Liver (tissue), 9 donors: Measurements from ENCODE around the gene SP9. TPM values are rescaled to one million over a fixed set of nuclear protein-coding genes. Genes with fewer than 3 reads are reported as not detected.

Source experiments
- DNase-seq: peaks from one replicate; pipeline ENCODE4 v3.0.0-alpha.2; 2017; ENCODE audit warnings: low spot score
- H3K27ac ChIP-seq, 2 donors: one replicate each; pipeline ENCODE4 v1.7.0; 2013; ENCODE audit warnings: inconsistent platforms in 2 of 2, low read length in 2 of 2, control low read depth in 1 of 2, low read depth in 1 of 2, mild to moderate bottlenecking in 1 of 2
- H3K27me3 ChIP-seq, 4 donors: one replicate each; pipeline versions ENCODE4 v1.6.1 to v1.7.0; 2013; ENCODE audit warnings: low read length in 3 of 4, inconsistent platforms in 1 of 4, mild to moderate bottlenecking in 1 of 4, moderate library complexity in 1 of 4; ENCODE audit not compliant: control insufficient read depth in 4 of 4, insufficient read depth in 4 of 4
- H3K36me3 ChIP-seq, 4 donors: one replicate each; pipeline versions ENCODE4 v1.6.1 to v1.7.0; 2013; ENCODE audit warnings: low read length in 3 of 4, mild to moderate bottlenecking in 3 of 4, low read depth in 1 of 4, moderate library complexity in 1 of 4; ENCODE audit not compliant: control insufficient read depth in 4 of 4, insufficient read depth in 3 of 4
- H3K4me1 ChIP-seq, 4 donors: one replicate each; pipeline versions ENCODE4 v1.6.1 to v1.7.0; 2013; ENCODE audit warnings: low read length in 3 of 4, mild to moderate bottlenecking in 3 of 4, moderate library complexity in 1 of 4; ENCODE audit not compliant: control insufficient read depth in 4 of 4, insufficient read depth in 4 of 4
- H3K4me3 ChIP-seq, 3 donors: one replicate each; pipeline versions ENCODE4 v1.6.1 to v1.7.0; 2013; ENCODE audit warnings: low read length in 3 of 3, control low read depth in 1 of 3, low read depth in 1 of 3, mild to moderate bottlenecking in 1 of 3
- H3K9ac ChIP-seq, 2 donors: one replicate each; pipeline ENCODE4 v1.7.0; 2013; ENCODE audit warnings: low read length in 2 of 2, mild to moderate bottlenecking in 2 of 2, moderate library complexity in 2 of 2, control low read depth in 1 of 2, low read depth in 1 of 2
- H3K9me3 ChIP-seq, 4 donors: one replicate each; pipeline versions ENCODE4 v1.6.1 to v1.7.0; 2013; ENCODE audit warnings: low read length in 3 of 4; ENCODE audit not compliant: control insufficient read depth in 4 of 4
- CTCF ChIP-seq: fragments of 150-350 bp; IDR thresholded peaks from 2 replicates; pipeline ENCODE4 v1.5.1; 2017; ENCODE audit warnings: improper control_type of control experiment, low read depth, low read length; ENCODE audit not compliant: missing input control
- EGR1 ChIP-seq, 2 donors: IDR thresholded peaks; 2 replicates each; pipeline ENCODE4 v1.6.1; 2016 to 2018; ENCODE audit warnings: antibody characterized with exemption in 2 of 2, low read depth in 2 of 2
- FOXA1 ChIP-seq: IDR thresholded peaks from 2 replicates; pipeline ENCODE4 v1.6.1; 2016; ENCODE audit warnings: antibody characterized with exemption
- FOXA2 ChIP-seq: IDR thresholded peaks from 2 replicates; pipeline ENCODE4 v1.6.1; 2016; ENCODE audit warnings: antibody characterized with exemption
- GABPA ChIP-seq, 2 donors: IDR thresholded peaks in 1 of 2; conservative IDR thresholded peaks in 1 of 2; 2 replicates each; pipeline ENCODE4 v1.6.1; 2016; ENCODE audit warnings: antibody characterized with exemption in 2 of 2, mild to moderate bottlenecking in 1 of 2, moderate library complexity in 1 of 2
- HNF4A ChIP-seq, 2 donors: conservative IDR thresholded peaks; 2 replicates each; pipeline ENCODE4 v1.6.1; 2016; ENCODE audit warnings: antibody characterized with exemption in 2 of 2, mild to moderate bottlenecking in 2 of 2
- HNF4G ChIP-seq: IDR thresholded peaks from 2 replicates; pipeline ENCODE4 v1.6.1; 2016; ENCODE audit warnings: antibody characterized with exemption
- JUND ChIP-seq, 2 donors: IDR thresholded peaks; 2 replicates each; pipeline ENCODE4 v1.6.1; 2016; ENCODE audit warnings: antibody characterized with exemption in 2 of 2
- NR2F2 ChIP-seq: IDR thresholded peaks from 2 replicates; pipeline ENCODE4 v1.6.1; 2016; ENCODE audit warnings: antibody characterized with exemption
- RAD21 ChIP-seq, 2 donors: IDR thresholded peaks; 2 replicates each; pipeline ENCODE4 v1.6.1; 2016; ENCODE audit warnings: antibody characterized with exemption in 2 of 2, mild to moderate bottlenecking in 2 of 2
- RXRA ChIP-seq, 2 donors: IDR thresholded peaks; 2 replicates each; pipeline ENCODE4 v1.6.1; 2017 to 2018; ENCODE audit warnings: antibody characterized with exemption in 2 of 2, mild to moderate bottlenecking in 1 of 2
- SP1 ChIP-seq: IDR thresholded peaks from 2 replicates; pipeline ENCODE4 v1.6.1; 2018; ENCODE audit warnings: antibody characterized with exemption, mild to moderate bottlenecking
- TAF1 ChIP-seq: conservative IDR thresholded peaks from 2 replicates; pipeline ENCODE4 v1.6.1; 2016; ENCODE audit warnings: antibody characterized with exemption, mild to moderate bottlenecking
- YY1 ChIP-seq: IDR thresholded peaks from 2 replicates; pipeline ENCODE4 v1.6.1; 2016; ENCODE audit warnings: antibody characterized with exemption, mild to moderate bottlenecking
- ZBTB33 ChIP-seq: IDR thresholded peaks from 2 replicates; pipeline ENCODE4 v1.6.1; 2016; ENCODE audit warnings: antibody characterized with exemption
- WGBS: extraction: QIAGEN DNeasy Blood & Tissue Kit; methylation state at CpG from one replicate; pipeline ENCODE4 v1.1.7; 2013; 5-methylcytosine and 5-hydroxymethylcytosine counted together
- polyA plus RNA-seq, 2 donors: library from polyadenylated mRNA; stranded (reverse) in 1 of 2; unstranded in 1 of 2; fragments of 200-250 nt in 1 of 2; fragments of >200 nt in 1 of 2; fragmentation: Nextera tagmentation in 1 of 2; extraction: Ambion mirVana in 1 of 2; gene quantifications; one replicate each; pipeline versions ENCODE4 v1.2.1 to v1.2.3, GENCODE V29; 2013 to 2015
- total RNA-seq, 2 donors: library from RNA; depleted of rRNA; stranded (reverse); fragments of >200 nt; gene quantifications; one replicate each; pipeline ENCODE4 v1.2.3, GENCODE V29; 2014
- TF ChIP-seq, protein P1 (sequence below): IDR thresholded peaks from 2 replicates; pipeline ENCODE4 v1.6.1; 2016; ENCODE audit warnings: antibody characterized with exemption, mild to moderate bottlenecking
- TF ChIP-seq, protein P2 (sequence below): IDR thresholded peaks from 2 replicates; pipeline ENCODE4 v1.6.1; 2016; ENCODE audit warnings: antibody characterized with exemption
- TF ChIP-seq, protein P3 (sequence below): IDR thresholded peaks from 2 replicates; pipeline ENCODE4 v1.6.1; 2016; ENCODE audit warnings: antibody characterized with exemption
- donor health status: healthy.
- donor health status: healthy.
- donor health status: healthy.
- donor health status: healthy.
- donor health status: healthy.

Gene SP9
- total and polyA plus RNA-seq, 4 donors: not detected

- H3K27me3 ChIP-seq: peaks cover 0 to 12% (median 1%) of the 10 kb centered on the region in 4 donors
- 81% methylated on average over 2 of the region's 2 CpGs for WGBS
- H3K4me1 ChIP-seq: no peaks in the 10 kb centered on the region
- no peaks in the 10 kb centered on the region for H3K9me3 ChIP-seq
- H3K27ac ChIP-seq: no peak overlapping the region
- no peaks in the 10 kb centered on the region for H3K36me3 ChIP-seq
- TF ChIP-seq RAD21 (IDR thresholded peaks at IDR 0.05): no peak
- no peak for TF ChIP-seq NR2F2
- no peak for TF ChIP-seq HNF4A (conservative IDR thresholded peaks at IDR 0.05)
- TF ChIP-seq RXRA (IDR thresholded peaks at IDR 0.05): no peak
- no peak for TF ChIP-seq JUND (IDR thresholded peaks at IDR 0.05)
- TF ChIP-seq HNF4G: no peak
- TF ChIP-seq, protein P1, sequence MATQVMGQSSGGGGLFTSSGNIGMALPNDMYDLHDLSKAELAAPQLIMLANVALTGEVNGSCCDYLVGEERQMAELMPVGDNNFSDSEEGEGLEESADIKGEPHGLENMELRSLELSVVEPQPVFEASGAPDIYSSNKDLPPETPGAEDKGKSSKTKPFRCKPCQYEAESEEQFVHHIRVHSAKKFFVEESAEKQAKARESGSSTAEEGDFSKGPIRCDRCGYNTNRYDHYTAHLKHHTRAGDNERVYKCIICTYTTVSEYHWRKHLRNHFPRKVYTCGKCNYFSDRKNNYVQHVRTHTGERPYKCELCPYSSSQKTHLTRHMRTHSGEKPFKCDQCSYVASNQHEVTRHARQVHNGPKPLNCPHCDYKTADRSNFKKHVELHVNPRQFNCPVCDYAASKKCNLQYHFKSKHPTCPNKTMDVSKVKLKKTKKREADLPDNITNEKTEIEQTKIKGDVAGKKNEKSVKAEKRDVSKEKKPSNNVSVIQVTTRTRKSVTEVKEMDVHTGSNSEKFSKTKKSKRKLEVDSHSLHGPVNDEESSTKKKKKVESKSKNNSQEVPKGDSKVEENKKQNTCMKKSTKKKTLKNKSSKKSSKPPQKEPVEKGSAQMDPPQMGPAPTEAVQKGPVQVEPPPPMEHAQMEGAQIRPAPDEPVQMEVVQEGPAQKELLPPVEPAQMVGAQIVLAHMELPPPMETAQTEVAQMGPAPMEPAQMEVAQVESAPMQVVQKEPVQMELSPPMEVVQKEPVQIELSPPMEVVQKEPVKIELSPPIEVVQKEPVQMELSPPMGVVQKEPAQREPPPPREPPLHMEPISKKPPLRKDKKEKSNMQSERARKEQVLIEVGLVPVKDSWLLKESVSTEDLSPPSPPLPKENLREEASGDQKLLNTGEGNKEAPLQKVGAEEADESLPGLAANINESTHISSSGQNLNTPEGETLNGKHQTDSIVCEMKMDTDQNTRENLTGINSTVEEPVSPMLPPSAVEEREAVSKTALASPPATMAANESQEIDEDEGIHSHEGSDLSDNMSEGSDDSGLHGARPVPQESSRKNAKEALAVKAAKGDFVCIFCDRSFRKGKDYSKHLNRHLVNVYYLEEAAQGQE: no peak
- TF ChIP-seq, protein P2, sequence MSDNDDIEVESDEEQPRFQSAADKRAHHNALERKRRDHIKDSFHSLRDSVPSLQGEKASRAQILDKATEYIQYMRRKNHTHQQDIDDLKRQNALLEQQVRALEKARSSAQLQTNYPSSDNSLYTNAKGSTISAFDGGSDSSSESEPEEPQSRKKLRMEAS: no peak
- no peak for TF ChIP-seq EGR1 (IDR thresholded peaks at IDR 0.05; ENCODE audit: low read depth in 2 of 2)
- no peak for TF ChIP-seq SP1
- no peak for TF ChIP-seq YY1
- no peak for TF ChIP-seq GABPA (IDR thresholded peaks at IDR 0.05 in 1 of 2, conservative IDR thresholded peaks at IDR 0.05 in 1 of 2)
- DNase-seq: no peak
- H3K4me3 ChIP-seq: no peak overlapping the region
- H3K9ac ChIP-seq: no peak overlapping the region
Measured at GRCh38 chr2:174312581-174313234, 22.0 kb upstream of the SP9 start.

- Histone ChIP-seq H3K27ac (no peak overlapping the region), H3K9ac (no peak overlapping the region), H3K4me1 (peaks cover 8 to 10% (median 10%) of the 10 kb centered on the region in 4 donors), H3K36me3 (no peaks in the 10 kb centered on the region), H3K27me3 (peaks cover 3 to 11% (median 7%) of the 10 kb centered on the region in 4 donors), H3K9me3 (peaks cover 0 to 2% (median under 1%) of the 10 kb centered on the region in 4 donors), H3K4me3 (no peak overlapping the region)
- TF ChIP-seq, protein P3, sequence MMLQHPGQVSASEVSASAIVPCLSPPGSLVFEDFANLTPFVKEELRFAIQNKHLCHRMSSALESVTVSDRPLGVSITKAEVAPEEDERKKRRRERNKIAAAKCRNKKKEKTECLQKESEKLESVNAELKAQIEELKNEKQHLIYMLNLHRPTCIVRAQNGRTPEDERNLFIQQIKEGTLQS: no peak
- TF ChIP-seq FOXA2: no peak
- no peak for TF ChIP-seq FOXA1
- TF ChIP-seq NR2F2: no peak
- no peak for TF ChIP-seq JUND (IDR thresholded peaks at IDR 0.05)
- no peak for TF ChIP-seq EGR1 (IDR thresholded peaks at IDR 0.05; ENCODE audit: low read depth in 2 of 2)
- TF ChIP-seq, protein P2: no peak
- no peak for TF ChIP-seq GABPA (IDR thresholded peaks at IDR 0.05 in 1 of 2, conservative IDR thresholded peaks at IDR 0.05 in 1 of 2)
- no peak for TF ChIP-seq YY1
- TF ChIP-seq RAD21 (IDR thresholded peaks at IDR 0.05): no peak
- no peak for TF ChIP-seq RXRA (IDR thresholded peaks at IDR 0.05)
- no peak for TF ChIP-seq HNF4G
- no peak for TF ChIP-seq TAF1
- no peak for TF ChIP-seq ZBTB33
- TF ChIP-seq SP1: no peak
- TF ChIP-seq, protein P1: no peak
- TF ChIP-seq CTCF: no peak
- 48% methylated on average over 1 of the region's 1 CpG for WGBS
- DNase-seq: no peak
Measured at GRCh38 chr2:174322149-174322548, 12.6 kb upstream of the SP9 start.
